ENCODE results near the gene SORCS2.

Gene SORCS2

GRCh38 chr4:7232061-7232650, 39.8 kb downstream of the SORCS2 start:
- DNase-seq (ENCODE audit: low spot score): no peak
- in situ Hi-C loops (cut with MboI; ENCODE audit: low pct_unique_long_range_greater_than_20kb, low sequenced_read_pairs, unreplicated experiment): no loop called here
- TF ChIP-seq, protein P1, sequence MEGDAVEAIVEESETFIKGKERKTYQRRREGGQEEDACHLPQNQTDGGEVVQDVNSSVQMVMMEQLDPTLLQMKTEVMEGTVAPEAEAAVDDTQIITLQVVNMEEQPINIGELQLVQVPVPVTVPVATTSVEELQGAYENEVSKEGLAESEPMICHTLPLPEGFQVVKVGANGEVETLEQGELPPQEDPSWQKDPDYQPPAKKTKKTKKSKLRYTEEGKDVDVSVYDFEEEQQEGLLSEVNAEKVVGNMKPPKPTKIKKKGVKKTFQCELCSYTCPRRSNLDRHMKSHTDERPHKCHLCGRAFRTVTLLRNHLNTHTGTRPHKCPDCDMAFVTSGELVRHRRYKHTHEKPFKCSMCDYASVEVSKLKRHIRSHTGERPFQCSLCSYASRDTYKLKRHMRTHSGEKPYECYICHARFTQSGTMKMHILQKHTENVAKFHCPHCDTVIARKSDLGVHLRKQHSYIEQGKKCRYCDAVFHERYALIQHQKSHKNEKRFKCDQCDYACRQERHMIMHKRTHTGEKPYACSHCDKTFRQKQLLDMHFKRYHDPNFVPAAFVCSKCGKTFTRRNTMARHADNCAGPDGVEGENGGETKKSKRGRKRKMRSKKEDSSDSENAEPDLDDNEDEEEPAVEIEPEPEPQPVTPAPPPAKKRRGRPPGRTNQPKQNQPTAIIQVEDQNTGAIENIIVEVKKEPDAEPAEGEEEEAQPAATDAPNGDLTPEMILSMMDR (IDR thresholded peaks at IDR 0.05; ENCODE audit: extremely low read depth, insufficient read depth, missing control alignments): no peak

DNA sequence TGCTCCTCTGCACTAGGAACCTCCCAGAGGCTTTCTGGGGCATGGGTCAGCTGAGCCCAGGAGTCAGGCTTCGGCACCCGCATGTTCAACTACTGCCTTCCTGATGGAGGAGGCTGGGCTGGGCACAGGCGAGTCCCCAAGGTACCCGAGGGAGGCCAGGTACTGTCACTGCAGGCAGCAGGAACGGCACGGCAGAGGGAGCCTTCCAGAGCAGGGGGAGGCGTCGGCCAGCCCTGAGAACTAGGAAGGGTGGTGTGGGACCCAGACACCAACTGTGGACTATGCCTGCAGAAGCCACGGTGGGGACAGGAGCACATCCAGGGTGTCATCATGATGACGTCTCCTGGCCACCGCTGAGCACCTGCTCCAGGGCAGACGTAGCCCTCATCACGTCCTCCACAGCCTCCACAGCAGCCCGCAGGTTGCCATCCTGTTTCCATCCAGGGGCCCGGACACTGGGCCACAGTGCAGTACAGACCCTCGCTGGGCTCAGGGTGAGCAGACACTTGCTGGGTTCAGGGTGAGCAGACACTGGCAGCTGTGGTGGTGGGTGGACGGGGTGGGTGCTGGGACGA, 40.8 kb downstream of the SORCS2 start:
- TF ChIP-seq, protein P1 (IDR thresholded peaks at IDR 0.05; ENCODE audit: extremely low read depth, insufficient read depth, missing control alignments): no peak
- in situ Hi-C loops (cut with MboI; ENCODE audit: low pct_unique_long_range_greater_than_20kb, low sequenced_read_pairs, unreplicated experiment): no loop called here
- no peak for DNase-seq (ENCODE audit: low spot score)

GRCh38 chr4:7233601-7234000, 41.3 kb downstream of the SORCS2 start:
- in situ Hi-C loops (cut with MboI; ENCODE audit: low pct_unique_long_range_greater_than_20kb, low sequenced_read_pairs, unreplicated experiment): no loop called here
- DNase-seq (ENCODE audit: low spot score): no peak
- TF ChIP-seq, protein P1 (IDR thresholded peaks at IDR 0.05; ENCODE audit: extremely low read depth, insufficient read depth, missing control alignments): no peak

DNA sequence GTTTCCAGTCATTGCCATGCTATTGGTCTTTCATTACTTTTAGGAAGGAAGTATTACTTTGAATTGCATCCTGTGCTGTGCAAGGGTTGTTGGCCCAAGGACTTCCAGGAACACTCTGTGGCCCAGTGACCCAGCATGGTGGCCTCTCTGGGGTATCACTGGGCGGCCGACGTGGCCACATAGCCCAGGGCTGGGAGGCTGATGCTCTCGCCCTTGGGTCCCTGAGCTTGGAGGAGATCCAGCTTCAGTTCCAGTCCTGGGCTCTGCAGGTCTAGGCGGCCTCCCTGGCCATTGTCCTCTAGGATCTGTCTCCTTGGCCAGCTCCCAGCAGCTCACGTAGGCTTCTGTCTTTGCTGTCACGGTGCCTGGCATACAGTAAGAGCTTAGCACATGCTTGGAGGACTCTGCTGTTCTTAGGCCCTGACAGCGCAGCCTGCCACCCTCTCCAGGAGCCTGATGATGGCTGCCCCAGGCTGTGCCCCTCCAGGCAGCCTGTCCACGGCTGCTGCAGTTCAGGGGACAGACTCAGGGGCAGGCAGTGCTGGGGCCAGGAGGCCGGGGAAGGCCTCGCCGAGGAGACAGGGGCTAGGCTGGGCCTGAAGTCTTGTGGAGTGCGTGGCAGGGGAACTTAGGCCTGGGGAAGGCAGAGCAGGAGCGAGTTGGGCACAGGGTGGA, 42.2 kb downstream of the SORCS2 start:
- in situ Hi-C loops (cut with MboI; ENCODE audit: low pct_unique_long_range_greater_than_20kb, low sequenced_read_pairs, unreplicated experiment): no loop called here
- DNase-seq (ENCODE audit: low spot score): no peak
- TF ChIP-seq, protein P1 (IDR thresholded peaks at IDR 0.05; ENCODE audit: extremely low read depth, insufficient read depth, missing control alignments): no peak

DNA sequence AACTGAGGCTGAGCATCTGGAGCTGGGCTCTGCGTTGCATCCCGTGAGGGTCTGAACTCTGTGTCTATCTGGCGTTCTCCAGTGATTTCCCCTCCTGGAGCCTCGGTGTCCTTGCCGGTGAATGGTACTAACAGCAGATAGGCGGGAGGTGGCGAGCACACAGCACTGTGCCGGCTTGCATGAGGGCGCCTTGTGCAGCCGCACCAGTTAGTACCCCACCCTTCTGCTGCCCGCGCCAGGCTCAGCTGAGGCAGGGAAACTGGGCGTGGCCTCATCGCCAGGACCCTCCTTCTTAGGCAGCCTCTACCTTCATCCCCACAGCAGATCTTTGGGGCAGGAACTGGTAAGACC, 42.7 kb downstream of the SORCS2 start:
- DNase-seq (ENCODE audit: low spot score): no peak
- in situ Hi-C loops (cut with MboI; ENCODE audit: low pct_unique_long_range_greater_than_20kb, low sequenced_read_pairs, unreplicated experiment): no loop called here
- TF ChIP-seq, protein P1 (IDR thresholded peaks at IDR 0.05; ENCODE audit: extremely low read depth, insufficient read depth, missing control alignments): no peak

DNA sequence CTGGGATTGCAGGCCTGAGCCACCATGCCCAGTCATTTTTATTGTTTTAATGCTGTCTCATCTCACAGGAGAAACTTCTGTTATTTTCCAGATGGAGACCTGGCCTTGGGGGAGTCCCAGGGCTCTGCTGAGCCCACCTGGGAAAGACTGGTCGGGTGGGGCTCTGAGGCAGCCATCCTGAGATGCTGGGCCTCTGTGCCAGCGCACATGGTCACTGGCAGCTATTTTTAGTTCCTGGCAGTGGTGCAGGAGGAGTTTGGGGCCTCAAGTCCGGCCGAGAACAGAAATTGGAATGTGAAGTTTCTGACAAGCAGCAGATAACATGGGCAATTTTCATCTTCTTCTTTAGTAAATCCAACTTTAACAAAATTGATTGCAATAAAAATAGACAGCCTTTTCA, 44.5 kb downstream of the SORCS2 start:
- DNase-seq (ENCODE audit: low spot score): no peak
- in situ Hi-C loops (cut with MboI; ENCODE audit: low pct_unique_long_range_greater_than_20kb, low sequenced_read_pairs, unreplicated experiment): no loop called here
- TF ChIP-seq, protein P1 (IDR thresholded peaks at IDR 0.05; ENCODE audit: extremely low read depth, insufficient read depth, missing control alignments): no peak
